SU-DHL-6 (cell line): ENCODE results near the gene MCU.

Experiments used
- H2AFZ ChIP-seq: fragments of 200-600 bp; sonication (generic); 2 replicates; pipeline ENCODE4 v1.6.1; 2014; ENCODE audit warnings: low read depth, mild to moderate bottlenecking, moderate library complexity, mixed read lengths, antibody characterized with exemption, low read length; ENCODE audit not compliant: severe bottlenecking
- H3F3A ChIP-seq: fragments of 200-600 bp; shearing (Covaris generic); 2 replicates; pipeline ENCODE4 v1.6.0; 2016; ENCODE audit warnings: antibody characterized with exemption, mild to moderate bottlenecking; ENCODE audit not compliant: insufficient read depth
- H3K27ac ChIP-seq: fragments of 200-600 bp; sonication (generic); 2 replicates; pipeline ENCODE4 v1.5.1; 2016; ENCODE audit warnings: low read depth, mild to moderate bottlenecking, low read length, moderate library complexity, mixed read lengths
- H3K27me3 ChIP-seq: fragments of 200-600 bp; sonication (generic), shearing (Covaris generic); 2 replicates; pipeline ENCODE4 v1.6.0; 2014; ENCODE audit warnings: mild to moderate bottlenecking, low read length
- H3K36me3 ChIP-seq: fragments of 200-600 bp; sonication (generic); 2 replicates; pipeline ENCODE4 v1.6.1; 2014; ENCODE audit warnings: mild to moderate bottlenecking, low read length, mixed read lengths
- H3K4me2 ChIP-seq: fragments of 300-600, 200-600 bp; shearing (Covaris generic), sonication (generic); 2 replicates; pipeline ENCODE4 v1.6.0; 2014; ENCODE audit warnings: low read length, low read depth, mild to moderate bottlenecking; ENCODE audit not compliant: poor library complexity, severe bottlenecking
- H3K4me3 ChIP-seq: fragments of 200-600 bp; sonication (generic); 2 replicates; pipeline ENCODE4 v1.5.1; 2014; ENCODE audit warnings: antibody characterized with exemption, low read length, mild to moderate bottlenecking, mixed read lengths; ENCODE audit not compliant: insufficient read depth, poor library complexity, severe bottlenecking
- H3K79me2 ChIP-seq: fragments of 200-600 bp; sonication (generic); 2 replicates; pipeline ENCODE4 v1.6.1; 2014; ENCODE audit warnings: mild to moderate bottlenecking, low read length, moderate library complexity; ENCODE audit not compliant: insufficient read depth
- H3K9ac ChIP-seq: fragments of 200-600 bp; sonication (generic); 2 replicates; pipeline ENCODE4 v1.7.0; 2014; ENCODE audit warnings: mild to moderate bottlenecking, low read length
- H3K9me2 ChIP-seq: fragments of 200-600 bp; sonication (generic); replicated peaks from 2 replicates; pipeline ENCODE4 v1.6.1; 2014; ENCODE audit warnings: low read length; ENCODE audit not compliant: insufficient read depth
- H3K9me3 ChIP-seq: fragments of 200-600 bp; sonication (generic); 2 replicates; pipeline ENCODE4 v1.6.1; 2014; ENCODE audit warnings: low read length, mixed read lengths; ENCODE audit not compliant: insufficient read depth
- H4K20me1 ChIP-seq: fragments of 200-600 bp; sonication (generic); 2 replicates; pipeline ENCODE4 v1.6.1; 2014; ENCODE audit warnings: low read depth, mild to moderate bottlenecking, antibody characterized with exemption, low read length, moderate library complexity, mixed read lengths
- CTCF ChIP-seq: fragments of 200-600 bp; sonication (generic); IDR thresholded peaks from one replicate; pipeline ENCODE4 v1.5.1; 2017; ENCODE audit warnings: antibody characterized with exemption, mild to moderate bottlenecking, low read length, moderate library complexity; ENCODE audit not compliant: insufficient read depth, poor library complexity, severe bottlenecking
- EZH2phosphoT487 ChIP-seq: fragments of 200-600 bp; sonication (generic), shearing (Covaris generic); conservative IDR thresholded peaks from 2 replicates; pipeline ENCODE4 v1.6.1; 2018; ENCODE audit warnings: mild to moderate bottlenecking, antibody characterized with exemption, low read length, moderate library complexity, mixed read lengths

MCU gene

DNA sequence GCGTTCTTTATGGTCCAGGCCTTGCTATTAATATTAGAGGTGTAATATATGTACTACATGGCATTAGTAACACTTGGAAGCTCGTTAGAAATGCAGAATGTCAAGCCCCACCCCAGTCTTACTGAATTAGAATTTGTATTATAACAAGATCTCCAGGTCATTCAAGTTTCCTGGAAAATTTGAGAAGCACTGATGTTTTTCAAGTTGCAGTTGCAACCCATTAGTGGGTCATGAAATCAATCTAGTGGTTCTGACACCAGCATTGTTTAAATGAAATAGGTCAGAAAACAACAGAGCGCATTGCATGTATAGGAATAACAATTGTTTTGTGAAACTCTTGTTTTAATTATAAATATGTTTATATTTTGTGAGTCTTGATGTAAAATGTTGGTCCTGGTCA lies 37.2 kb upstream of the MCU start:
- Histone ChIP-seq H4K20me1 (no peaks in the 10 kb centered on the region), H3K4me2 (no peak overlapping the region), H3K9me2 (no peaks in the 10 kb centered on the region), H3K27me3 (no peaks in the 10 kb centered on the region), H3K9ac (no peak overlapping the region), H3K9me3 (no peaks in the 10 kb centered on the region), H3F3A (no peaks in the 10 kb centered on the region), H2AFZ (no peak overlapping the region), H3K27ac (no peak overlapping the region), H3K36me3 (no peaks in the 10 kb centered on the region), H3K79me2 (no peaks in the 10 kb centered on the region), H3K4me3 (no peak overlapping the region)
- TF ChIP-seq CTCF (no peak), EZH2phosphoT487 (no peak)

- Histone ChIP-seq H3K4me2 (no peak overlapping the region), H3K9me3 (no peaks in the 10 kb centered on the region), H3K4me3 (no peak overlapping the region), H3K79me2 (no peaks in the 10 kb centered on the region), H2AFZ (no peak overlapping the region), H3K36me3 (no peaks in the 10 kb centered on the region), H3K9ac (no peak overlapping the region), H3F3A (no peaks in the 10 kb centered on the region), H3K27me3 (no peaks in the 10 kb centered on the region), H4K20me1 (no peaks in the 10 kb centered on the region), H3K9me2 (no peaks in the 10 kb centered on the region), H3K27ac (no peak overlapping the region)
- no peak for TF ChIP-seq CTCF
- TF ChIP-seq EZH2phosphoT487: no peak
These were observed 33.1 kb upstream of the MCU start for GRCh38 chr10:72658696-72659400.

GRCh38 chr10:72659694-72660093 lies 32.2 kb upstream of the MCU start:
- Histone ChIP-seq H3K4me3 (no peak overlapping the region), H3K4me2 (no peak overlapping the region), H4K20me1 (no peaks in the 10 kb centered on the region), H3K79me2 (no peaks in the 10 kb centered on the region), H3F3A (no peaks in the 10 kb centered on the region), H3K9me3 (no peaks in the 10 kb centered on the region), H3K36me3 (no peaks in the 10 kb centered on the region), H3K27ac (no peak overlapping the region), H3K27me3 (no peaks in the 10 kb centered on the region), H2AFZ (no peak overlapping the region), H3K9me2 (no peaks in the 10 kb centered on the region), H3K9ac (no peak overlapping the region)
- TF ChIP-seq EZH2phosphoT487 (no peak), CTCF (no peak)
